NCI-H774 (cell line): ENCODE data around the gene CKAP2L.
A peak's percentile ranks its signal among the peaks of the same experiment; 100 is the strongest.
"Not testable (repeated sequence)": the region's sequence is repeated elsewhere in the genome, so short reads cannot be mapped to it uniquely, and the experiment has no call there.

ENCODE experiments used
- DNase-seq: peaks from one replicate; lab custom pipeline; 2025; lab: John Stamatoyannopoulos, UW

CKAP2L gene

DNA sequence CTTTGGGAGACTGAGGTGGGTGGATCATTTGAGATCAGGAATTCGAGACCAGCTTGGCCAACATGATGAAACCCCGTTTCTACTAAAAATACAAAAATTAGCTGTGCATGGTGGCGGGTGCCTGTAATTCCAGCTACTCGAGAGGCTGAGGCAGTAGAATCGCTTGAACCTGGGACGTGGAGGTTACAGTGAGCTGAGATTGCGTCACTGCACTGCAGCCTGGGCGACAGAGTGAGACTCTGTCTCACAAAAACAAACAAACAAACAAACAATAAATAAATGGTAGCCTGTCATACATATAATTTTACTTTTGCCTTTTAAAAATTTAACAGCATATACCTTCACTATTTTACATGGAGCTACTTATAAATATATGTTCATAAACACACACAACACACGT is 57.5 kb downstream of the CKAP2L start:
- DNase-seq: not testable (repeated sequence)

DNA sequence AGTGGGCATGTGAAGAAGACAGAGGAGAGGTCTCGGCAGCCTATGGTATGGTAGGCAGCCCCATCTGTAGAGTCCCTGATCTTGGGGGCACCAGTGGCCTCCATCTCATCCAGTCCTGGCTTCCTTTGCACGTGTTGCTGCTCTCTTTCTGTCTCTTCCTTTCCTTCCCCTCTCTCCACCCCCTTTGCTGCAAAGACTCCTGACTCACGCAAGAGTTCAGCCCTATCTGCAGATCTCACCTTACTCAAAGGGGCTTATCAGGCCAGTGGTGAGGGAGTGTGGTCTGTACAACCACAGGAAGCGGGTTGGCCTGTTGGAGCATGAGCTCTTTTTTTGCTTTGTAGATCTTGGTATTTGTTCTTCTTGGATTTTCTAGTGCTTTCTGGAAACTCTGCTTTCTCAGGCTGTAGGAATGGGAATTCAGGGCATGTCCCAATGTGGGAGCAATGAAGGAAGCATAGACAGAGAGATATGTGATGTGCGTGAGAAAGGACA is 58.2 kb downstream of the CKAP2L start:
- DNase-seq: no peak

DNA sequence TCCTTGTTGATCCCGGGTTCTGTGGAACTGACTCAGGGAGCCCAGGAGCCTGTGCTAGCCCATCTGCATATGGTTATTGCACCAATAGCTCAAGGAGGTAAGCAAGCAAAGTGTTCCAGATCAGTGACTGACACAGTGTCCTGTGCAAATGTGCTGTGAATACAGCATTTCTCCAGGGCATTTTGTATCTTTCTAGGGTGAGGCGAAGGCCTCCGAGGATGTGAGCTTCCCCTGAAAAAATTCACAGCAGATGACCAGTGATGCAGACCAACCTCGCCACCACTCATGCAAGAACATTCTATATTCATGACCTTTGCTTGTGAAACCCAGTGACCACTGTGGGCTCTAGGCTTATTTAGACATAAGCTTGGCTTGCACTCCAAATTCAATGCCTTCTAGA is 58.8 kb downstream of the CKAP2L start:
- DNase-seq: no peak

DNA sequence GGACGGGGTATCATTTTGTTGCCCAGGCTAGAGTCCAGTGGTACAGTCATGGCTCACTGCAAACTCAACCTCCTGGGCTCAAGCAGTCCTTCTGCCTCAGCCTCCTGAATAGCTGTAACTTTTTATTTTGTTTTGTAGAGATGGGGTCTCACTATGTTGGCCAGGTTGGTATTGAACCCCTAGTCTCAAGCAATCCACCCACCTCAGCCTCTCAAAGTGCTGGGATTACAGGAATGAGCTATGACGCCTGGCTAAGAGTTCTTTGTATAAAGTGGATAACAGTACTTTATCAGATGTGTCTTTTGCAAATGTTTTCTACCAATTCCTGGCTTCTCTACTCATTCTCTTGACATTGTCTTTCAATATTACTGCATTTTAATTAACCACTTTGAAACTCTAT is 60.7 kb downstream of the CKAP2L start:
- no peak for DNase-seq

DNA sequence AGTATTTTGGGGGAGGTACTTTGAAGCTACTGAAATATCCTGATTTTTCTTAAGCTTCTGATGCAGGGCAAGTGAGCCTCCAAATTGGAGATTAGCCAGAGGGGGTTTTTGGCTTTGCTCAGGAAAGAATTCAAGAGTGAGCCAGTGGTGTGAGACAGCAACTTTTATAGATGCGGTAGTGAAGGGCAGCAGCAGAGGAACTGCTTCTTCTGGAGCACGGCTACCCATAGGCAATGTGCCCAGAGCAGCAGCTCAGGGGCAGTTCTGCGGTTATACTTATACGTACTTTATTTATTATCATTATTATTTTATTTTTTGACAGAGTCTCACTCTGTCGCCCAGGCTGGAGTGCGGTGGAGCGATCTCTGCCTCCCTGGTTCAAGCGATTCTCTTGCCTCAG is 63.4 kb downstream of the CKAP2L start:
- no peak for DNase-seq

DNA sequence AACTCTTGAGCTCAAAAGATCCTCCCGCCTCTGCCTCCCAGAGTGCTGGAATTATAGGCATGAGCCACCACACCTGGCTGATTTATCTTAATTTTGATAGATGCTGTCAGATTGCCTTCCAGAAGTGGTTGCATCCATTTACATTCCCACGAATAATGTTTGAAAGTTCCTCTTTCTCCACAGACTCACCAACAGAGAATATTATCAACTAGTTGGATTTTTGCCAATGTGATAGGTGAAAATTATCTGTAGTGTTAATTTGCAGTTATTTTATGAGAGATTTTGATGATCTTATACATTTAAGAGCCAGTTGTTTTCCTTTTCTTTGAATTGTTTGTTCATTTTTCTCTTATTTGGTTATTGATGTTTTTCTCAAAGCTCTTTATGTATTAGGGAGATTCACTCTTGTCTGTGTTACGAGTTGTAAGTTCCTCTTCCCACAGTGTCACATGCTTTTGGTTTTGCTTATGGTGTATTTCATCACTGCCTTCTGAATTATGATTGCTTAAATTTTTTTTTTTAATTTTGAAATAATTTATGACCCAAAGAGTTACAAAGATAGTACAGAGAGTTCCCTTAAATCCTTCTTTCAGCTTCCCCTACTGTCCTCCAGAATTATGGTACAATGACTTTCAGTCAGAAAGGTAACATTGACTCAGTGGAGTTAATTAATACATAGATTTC is 64.3 kb downstream of the CKAP2L start:
- DNase-seq: no peak

DNA sequence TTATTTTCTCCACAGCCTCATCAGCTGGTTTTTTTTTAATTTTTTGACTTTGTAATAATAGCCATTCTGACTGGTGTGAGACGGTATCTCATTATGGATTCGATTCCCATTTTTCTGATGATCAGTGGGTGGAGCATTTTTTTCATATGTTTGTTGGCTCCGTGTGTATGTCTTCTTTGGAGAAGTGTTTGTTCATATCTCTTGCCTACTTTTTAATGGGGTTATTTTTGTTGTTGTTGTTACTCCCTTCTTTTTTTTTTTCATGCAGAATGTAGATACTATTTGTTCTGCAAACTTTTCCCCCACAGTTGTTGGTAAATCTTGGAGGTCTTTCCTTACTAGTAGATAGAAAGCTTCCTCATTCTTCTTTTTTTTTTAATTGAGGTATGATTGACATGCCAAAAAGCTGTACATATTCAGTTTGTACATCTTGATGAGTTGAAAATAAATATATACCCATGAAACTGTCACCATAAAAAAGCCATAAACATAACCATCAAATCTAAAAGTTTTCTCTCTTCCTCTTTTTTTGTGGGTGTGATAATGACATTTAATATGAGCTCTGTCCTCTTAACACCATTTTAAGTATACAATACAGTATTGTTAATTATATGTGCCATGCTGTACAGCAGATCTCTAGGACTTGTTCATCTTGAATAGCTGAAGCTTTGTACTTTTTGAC is 65.4 kb downstream of the CKAP2L start:
- no peak for DNase-seq

DNA sequence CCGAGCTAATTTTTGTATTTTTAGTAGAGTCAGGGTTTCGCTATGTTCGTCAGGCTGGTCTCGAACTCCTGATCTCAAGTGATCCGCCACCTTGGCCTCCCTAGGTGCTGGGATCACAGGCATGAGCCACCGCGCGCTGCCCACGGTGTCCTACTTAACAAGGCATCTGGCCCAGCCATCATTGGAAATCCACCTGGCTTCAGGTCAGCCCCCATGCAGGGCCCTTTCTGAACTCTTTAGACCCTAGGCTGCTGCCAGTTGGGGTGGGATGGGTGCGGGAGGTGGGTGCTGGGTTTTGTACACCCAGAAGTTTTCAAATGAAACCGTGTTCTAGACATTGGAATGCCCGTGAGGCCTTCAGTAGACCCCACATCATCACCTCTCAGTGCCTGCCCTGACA is 70.2 kb downstream of the CKAP2L start:
- no peak for DNase-seq

DNA sequence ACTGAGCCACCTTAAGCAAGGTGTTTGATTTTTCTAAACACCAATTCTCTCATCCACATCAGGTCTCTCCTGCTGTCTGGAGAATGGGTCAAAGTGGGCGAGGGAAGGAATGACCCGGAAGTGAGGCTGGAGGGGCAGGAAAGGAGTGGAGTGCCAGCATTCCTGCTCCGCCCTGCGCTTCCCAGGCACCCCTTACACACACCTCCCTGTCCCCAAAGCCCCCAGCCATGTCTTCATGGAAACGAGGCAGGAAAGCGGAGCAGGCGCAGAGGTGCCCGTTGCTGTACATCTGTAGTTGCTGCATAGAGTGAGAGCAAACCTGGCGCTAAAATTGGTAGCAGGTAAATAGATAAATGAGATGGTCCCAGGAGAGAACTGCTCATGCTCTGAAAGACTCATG is 70.8 kb downstream of the CKAP2L start:
- no peak for DNase-seq

DNA sequence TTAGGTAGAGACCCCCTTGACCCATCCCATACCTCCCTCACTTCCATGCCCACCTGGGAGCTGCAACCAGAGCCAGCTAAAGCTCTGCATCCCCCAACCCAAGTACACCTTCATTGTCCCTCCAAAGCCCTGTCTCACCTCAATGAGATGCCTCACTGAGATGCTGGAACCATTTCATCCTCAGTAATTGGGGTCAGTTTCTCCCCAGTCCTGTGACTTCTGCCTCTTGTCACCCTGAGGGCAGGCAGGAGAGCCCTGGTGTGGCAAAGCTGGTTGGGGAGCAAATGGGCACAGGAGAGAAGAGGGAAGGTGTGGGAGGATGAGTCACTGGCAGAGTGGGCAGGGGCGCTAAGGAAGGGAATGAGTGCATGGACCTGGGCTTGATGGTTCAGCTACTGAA is 71.5 kb downstream of the CKAP2L start:
- no peak for DNase-seq

DNA sequence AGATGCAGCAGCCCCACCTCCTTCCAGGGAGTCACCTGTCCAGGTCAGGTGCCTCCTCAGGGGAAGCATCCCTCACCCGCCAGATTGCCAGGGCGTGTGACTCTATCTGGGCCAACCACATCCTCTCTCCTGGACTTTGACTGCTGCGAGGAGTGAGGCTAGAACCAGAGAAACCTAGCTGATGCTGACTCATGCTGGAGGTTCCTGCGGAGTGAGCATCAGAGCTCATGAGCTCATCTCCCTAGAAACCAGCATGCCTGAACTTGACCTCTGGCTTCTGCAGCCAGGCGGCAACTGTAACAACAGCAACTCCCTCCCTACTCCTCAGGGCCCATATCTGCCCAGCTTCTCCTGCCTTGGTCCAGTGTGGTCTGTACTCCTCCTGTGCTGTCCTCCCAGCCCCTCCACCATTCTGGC is 71.9 kb downstream of the CKAP2L start:
- no peak for DNase-seq

DNA sequence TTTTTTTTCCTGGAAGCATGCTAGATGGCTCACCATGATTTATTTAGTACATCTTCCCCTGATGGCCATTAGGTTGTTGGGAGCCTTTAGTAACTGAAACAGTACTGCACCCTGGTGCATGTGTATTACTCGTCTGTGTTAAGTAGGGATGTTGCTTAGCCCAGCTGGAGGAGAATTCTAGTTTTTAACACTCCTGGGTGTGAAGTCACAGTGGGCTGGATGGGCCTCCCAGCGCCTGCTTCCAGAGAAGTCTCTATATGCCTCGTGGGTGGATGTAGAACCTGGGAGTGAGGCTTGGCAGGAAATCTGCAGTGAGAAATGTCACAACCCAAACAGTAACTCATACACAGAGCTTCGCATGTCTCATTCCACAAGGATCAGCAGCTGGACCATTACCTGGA is 72.5 kb downstream of the CKAP2L start:
- no peak for DNase-seq

DNA sequence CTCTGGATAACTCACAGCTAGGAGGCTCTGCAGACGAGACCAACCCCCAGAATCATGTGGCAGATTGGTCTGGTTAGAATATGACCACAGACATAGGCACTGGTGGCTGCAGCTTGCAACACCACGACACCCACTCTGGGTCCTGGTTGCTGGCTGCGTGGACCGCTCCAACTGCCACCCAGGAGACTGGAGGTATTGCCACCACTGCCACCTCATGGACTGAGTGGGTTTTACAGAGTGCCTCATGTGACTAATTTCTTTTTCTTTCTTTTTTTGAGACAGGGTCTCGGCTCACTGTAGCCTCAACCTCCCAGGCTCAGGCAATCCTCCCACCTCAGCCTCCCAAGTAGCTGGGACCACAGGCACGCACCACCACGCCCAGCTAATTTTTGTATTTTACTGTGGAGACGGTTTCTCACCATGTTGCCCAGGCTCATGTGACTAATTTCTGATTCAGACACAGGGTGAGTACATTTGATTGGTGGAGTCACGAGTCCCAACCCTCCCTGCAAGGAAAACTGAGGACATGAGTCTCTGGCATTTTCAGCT is 73.5 kb downstream of the CKAP2L start:
- DNase-seq: peak; percentile 12

DNA sequence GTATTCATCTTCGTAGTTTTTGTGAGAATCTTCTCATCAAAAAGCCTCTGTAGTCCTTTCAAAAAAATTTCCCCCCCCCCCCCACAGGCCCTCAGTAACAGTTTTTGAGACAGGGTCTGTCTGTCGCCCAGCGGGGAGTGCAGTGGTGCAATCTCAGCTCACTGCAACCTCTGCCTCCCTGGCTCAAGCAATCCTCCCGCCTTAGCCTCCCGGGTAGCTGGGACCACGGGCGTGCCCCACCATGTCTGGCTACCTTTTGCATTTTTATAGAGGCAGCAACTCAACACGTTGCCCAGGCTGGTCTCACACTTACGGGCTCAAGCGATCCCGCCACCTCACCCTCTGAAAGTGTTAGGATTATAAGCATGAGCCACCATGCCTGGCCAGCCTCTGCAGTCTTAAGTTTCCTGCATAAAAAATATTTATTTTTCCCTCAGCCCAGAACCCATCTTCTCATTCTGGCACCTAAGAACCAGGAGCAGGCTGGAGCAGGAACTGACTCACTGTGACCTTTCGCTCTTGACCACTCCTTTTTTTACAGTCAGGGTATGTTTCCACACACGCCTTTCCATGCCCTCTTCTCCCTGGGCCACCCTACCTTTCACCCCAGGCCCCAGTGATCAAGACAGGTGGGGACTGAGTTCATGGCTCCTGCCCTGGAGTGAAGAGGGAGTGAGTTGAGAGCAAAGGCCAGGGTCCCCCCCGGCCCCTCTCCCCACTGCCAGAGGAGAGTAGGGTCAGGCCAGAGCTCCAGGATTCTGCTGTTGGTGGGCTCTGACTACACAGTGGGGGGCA is 76.1 kb downstream of the CKAP2L start:
- no peak for DNase-seq

DNA sequence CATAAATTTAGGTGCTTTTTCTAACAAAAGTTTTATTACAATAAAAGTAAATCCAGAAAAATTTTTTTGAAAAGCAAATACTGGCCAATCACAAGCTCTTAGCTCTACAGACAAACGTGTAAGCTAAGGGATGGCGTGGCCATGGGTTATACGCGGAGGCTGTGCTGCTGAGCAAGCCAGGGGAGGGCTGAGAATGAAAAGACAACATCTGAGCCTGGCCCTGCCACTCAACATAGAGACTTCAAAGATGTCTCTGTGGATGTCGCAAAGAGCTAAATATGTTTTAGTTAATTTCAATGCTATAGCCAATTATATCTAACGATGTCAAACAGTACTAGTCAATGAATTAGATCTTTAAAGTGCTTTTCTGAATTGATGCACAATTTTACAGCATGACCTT is 76.9 kb downstream of the CKAP2L start:
- DNase-seq: no peak
